SK-N-SH (cell line): ENCODE measurements around the gene TCF12. TPM values are rescaled to one million over a fixed set of nuclear protein-coding genes. Genes with fewer than 3 reads are reported as not detected.

ENCODE experiments used
- CTCF ChIA-PET: fragments of 300-600, 350-600 bp; formaldehyde crosslinking; extraction: SDS; loops from one replicate; lab custom pipeline; 2021; lab: Yijun Ruan, JAX
- POLR2A ChIA-PET: fragments of 350-600 bp; sonication (Branson Sonifier 250); formaldehyde crosslinking; extraction: SDS; loops from one replicate; lab custom pipeline; 2020; ENCODE audit warnings: antibody characterized with exemption, inconsistent platforms; lab: Yijun Ruan, JAX
- DNase-seq: peaks from one replicate; pipeline ENCODE4 v3.0.0; 2012
- H2AFZ ChIP-seq: fragments of 200-600 bp; sonication (generic); 2 replicates; pipeline ENCODE4 v1.8.1; 2016; ENCODE audit warnings: antibody characterized with exemption, mild to moderate bottlenecking, low read depth
- H3F3A ChIP-seq: fragments of 200-600 bp; sonication (generic); replicated peaks from 2 replicates; pipeline ENCODE3; 2016; ENCODE audit warnings: antibody characterized with exemption, mild to moderate bottlenecking; ENCODE audit not compliant: insufficient read depth
- H3K27ac ChIP-seq, 2 experiments: fragments of 200-500 bp in 1 of 2; fragments of 200-600 bp in 1 of 2; sonication (Bioruptor generic) in 1 of 2; sonication (generic), shearing (Covaris generic) in 1 of 2; 2 replicates each; pipeline versions ENCODE4 v1.5.1 to v1.6.1; 2014 to 2016; ENCODE audit warnings: low read depth in 2 of 2, inconsistent platforms in 1 of 2, low read length in 1 of 2, mild to moderate bottlenecking in 1 of 2, mixed read lengths in 1 of 2
- H3K27me3 ChIP-seq: fragments of 200-600 bp; sonication (generic), shearing (Covaris generic); 2 replicates; pipeline ENCODE4 v1.6.1; 2016; ENCODE audit warnings: mixed run types; ENCODE audit not compliant: insufficient read depth
- H3K36me3 ChIP-seq, 2 experiments: fragments of 200-500 bp in 1 of 2; fragments of 200-600 bp in 1 of 2; sonication (Bioruptor generic) in 1 of 2; sonication (generic) in 1 of 2; replicated peaks in 1 of 2; 2 replicates each; pipeline versions ENCODE3 to v1.5.1; 2014 to 2016; ENCODE audit warnings: low read length in 1 of 2, mild to moderate bottlenecking in 1 of 2; ENCODE audit not compliant: insufficient read depth in 2 of 2, control insufficient read depth in 1 of 2
- H3K4me1 ChIP-seq, 2 experiments: fragments of 200-500 bp in 1 of 2; fragments of 200-600 bp in 1 of 2; sonication (Bioruptor generic) in 1 of 2; sonication (generic), shearing (Covaris generic) in 1 of 2; 2 replicates each; pipeline versions ENCODE4 v1.5.1 to v1.6.1; 2014 to 2016; ENCODE audit warnings: low read depth in 1 of 2, low read length in 1 of 2, mixed run types in 1 of 2; ENCODE audit not compliant: insufficient read depth in 2 of 2, control insufficient read depth in 1 of 2
- H3K4me2 ChIP-seq: fragments of 200-600 bp; sonication (generic), shearing (Covaris generic); 2 replicates; pipeline ENCODE4 v1.6.1; 2017; ENCODE audit warnings: mixed run types
- H3K4me3 ChIP-seq, 2 experiments: fragments of 200-500 bp in 1 of 2; fragments of 200-600 bp in 1 of 2; sonication (Bioruptor generic) in 1 of 2; sonication (generic), shearing (Covaris generic) in 1 of 2; 2 replicates each; pipeline versions ENCODE4 v1.5.1 to v1.8.1; 2014 to 2016; ENCODE audit warnings: low read depth in 2 of 2, inconsistent platforms in 1 of 2, low read length in 1 of 2, mild to moderate bottlenecking in 1 of 2, mixed read lengths in 1 of 2, moderate library complexity in 1 of 2
- H3K79me2 ChIP-seq: fragments of 200-600 bp; sonication (generic); 2 replicates; pipeline ENCODE4 v1.8.1; 2017; ENCODE audit warnings: mild to moderate bottlenecking; ENCODE audit not compliant: insufficient read depth
- H3K9ac ChIP-seq: fragments of 200-600 bp; sonication (generic); 2 replicates; pipeline ENCODE4 v1.6.1; 2017; ENCODE audit warnings: mixed run types
- H3K9me2 ChIP-seq: fragments of 200-600 bp; sonication (generic); 2 replicates; pipeline ENCODE4 v1.6.1; 2017; ENCODE audit warnings: mixed run types
- H3K9me3 ChIP-seq: fragments of 200-600 bp; sonication (generic); 2 replicates; pipeline ENCODE4 v1.6.1; 2017; ENCODE audit warnings: mixed run types, mild to moderate bottlenecking, moderate library complexity
- H4K20me1 ChIP-seq: fragments of 200-600 bp; sonication (generic); 2 replicates; pipeline ENCODE4 v1.6.1; 2017; ENCODE audit warnings: mild to moderate bottlenecking, mixed run types; ENCODE audit not compliant: insufficient read depth
- CHD2 ChIP-seq: fragments of 150-350 bp; IDR thresholded peaks from 2 replicates; pipeline ENCODE4 v1.6.1; 2018; ENCODE audit warnings: low read length; ENCODE audit not compliant: partially characterized antibody
- ELF1 ChIP-seq: IDR thresholded peaks from 2 replicates; pipeline ENCODE4 v1.4.0; 2012
- FOSL2 ChIP-seq: IDR thresholded peaks from 2 replicates; pipeline ENCODE4 v1.4.0; 2012; ENCODE audit warnings: low read depth, mild to moderate bottlenecking, moderate library complexity, borderline replicate concordance
- GABPA ChIP-seq: IDR thresholded peaks from 2 replicates; pipeline ENCODE4 v1.4.0; 2012; ENCODE audit warnings: low read depth, mild to moderate bottlenecking
- GATA2 ChIP-seq: sonication (generic); formaldehyde crosslinking; IDR thresholded peaks from 2 replicates; pipeline ENCODE4 v1.5.0; 2020; ENCODE audit warnings: mild to moderate bottlenecking, missing genetic modification reagents
- JUND ChIP-seq: IDR thresholded peaks from 2 replicates; pipeline ENCODE4 v1.4.0; 2012
- MEF2A ChIP-seq: IDR thresholded peaks from 2 replicates; pipeline ENCODE4 v1.4.0; 2012; ENCODE audit warnings: low read depth, borderline replicate concordance
- MXI1 ChIP-seq: IDR thresholded peaks from 2 replicates; pipeline ENCODE4 v1.6.1; 2012; ENCODE audit warnings: mild to moderate bottlenecking, low read depth, low read length, improper control_type of control experiment
- NFIC ChIP-seq: IDR thresholded peaks from 2 replicates; pipeline ENCODE4 v1.4.0; 2012; ENCODE audit warnings: borderline replicate concordance
- NRF1 ChIP-seq: IDR thresholded peaks from 2 replicates; pipeline ENCODE4 v1.6.1; 2012; ENCODE audit warnings: low read depth, mild to moderate bottlenecking, low read length
- POLR2AphosphoS5 ChIP-seq: IDR thresholded peaks from 2 replicates; pipeline ENCODE4 v1.6.1; 2012; ENCODE audit warnings: low read depth, low read length
- RAD21 ChIP-seq: IDR thresholded peaks from 2 replicates; pipeline ENCODE4 v1.6.1; 2012; ENCODE audit warnings: mild to moderate bottlenecking, low read length
- SIN3A ChIP-seq: IDR thresholded peaks from 2 replicates; pipeline ENCODE4 v1.6.1; 2012; ENCODE audit warnings: low read depth, mild to moderate bottlenecking, low read length, moderate library complexity, borderline replicate concordance
- SMC3 ChIP-seq: IDR thresholded peaks from 2 replicates; pipeline ENCODE4 v1.6.1; 2012; ENCODE audit warnings: low read depth, low read length, improper control_type of control experiment
- TAF1 ChIP-seq: IDR thresholded peaks from 2 replicates; pipeline ENCODE4 v1.6.1; 2012; ENCODE audit warnings: low read depth, mild to moderate bottlenecking, low read length, moderate library complexity, borderline replicate concordance
- YY1 ChIP-seq: IDR thresholded peaks from 2 replicates; pipeline ENCODE4 v1.4.0; 2012; ENCODE audit warnings: low read depth, mild to moderate bottlenecking
- WGBS: methylation state at CpG from one replicate; pipeline ENCODE4 v1.1.6; 2017; ENCODE audit warnings: low lambda C conversion rate; 5-methylcytosine and 5-hydroxymethylcytosine counted together
- polyA plus RNA-seq, 3 experiments: library from polyadenylated mRNA; depleted of rRNA; stranded (reverse); fragments of >200 nt; gene quantifications; 2 replicates each; pipeline ENCODE4 v1.2.3, GENCODE V29; 2012
- TF ChIP-seq, protein P1 (sequence below): IDR thresholded peaks from 2 replicates; pipeline ENCODE4 v1.4.0; 2012; ENCODE audit warnings: low read depth, borderline replicate concordance
- TF ChIP-seq, protein P2 (sequence below): fragments of 200-600 bp; sonication (generic); IDR thresholded peaks from 2 replicates; pipeline ENCODE4 v1.6.1; 2017; ENCODE audit warnings: antibody characterized with exemption, mild to moderate bottlenecking, moderate library complexity
- TF ChIP-seq, protein P3 (sequence below): IDR thresholded peaks from 2 replicates; pipeline ENCODE4; 2012
- TF ChIP-seq, protein P4 (sequence below): IDR thresholded peaks from 2 replicates; pipeline ENCODE4 v1.4.0; 2012; ENCODE audit warnings: low read depth

Gene TCF12
- polyA plus RNA-seq, 1 of the 3 experiments (the other 2 are of a cell fraction), result 49.6 TPM

DNA sequence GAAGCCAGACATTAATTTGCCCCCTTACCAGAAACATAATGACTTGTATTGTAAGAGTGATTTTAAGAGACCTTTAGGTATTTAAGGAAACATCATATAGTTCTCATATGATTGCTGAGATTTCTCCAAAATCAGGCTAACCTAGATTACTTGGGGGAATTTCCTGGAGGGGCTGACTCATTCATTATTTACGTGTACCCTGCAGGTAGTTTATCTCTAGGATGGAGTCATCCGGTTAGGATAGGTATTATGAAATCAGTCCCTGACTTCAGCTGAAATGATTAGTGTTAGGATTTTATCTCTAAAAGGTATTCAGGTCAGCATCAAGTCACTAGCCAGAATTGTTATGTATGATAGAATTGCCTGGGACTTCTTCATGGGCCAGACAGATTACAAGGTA lies 97.5 kb downstream of the TCF12 start:
- no peak for DNase-seq
- TF ChIP-seq FOSL2 (no peak), MXI1 (no peak), MEF2A (no peak), GATA2 (CRISPR knock-in tag) (no peak), CHD2 (no peak), TAF1 (no peak), POLR2AphosphoS5 (no peak), NRF1 (no peak), JUND (no peak), GABPA (no peak)
- TF ChIP-seq, all 33 proteins: peak for 0
- 63% methylated on average over 2 of the region's 2 CpGs for WGBS
- ChIA-PET POLR2A (no interaction called here), CTCF (interaction anchor here (0.6 kb wide), 1 partner anchor 282 kb away, joined by 4 read pairs; the partner anchor contains the start of gene ZNF280D)
- Histone ChIP-seq H3K9ac (no peak overlapping the region), H4K20me1 (peaks cover 38% of the 10 kb centered on the region), H3F3A (peaks cover 9% of the 10 kb centered on the region), H3K79me2 (peaks cover 99% of the 10 kb centered on the region), H3K9me3 (no peaks in the 10 kb centered on the region), H3K9me2 (no peaks in the 10 kb centered on the region), H3K27me3 (no peaks in the 10 kb centered on the region), H3K36me3 (peaks cover 0 to 6% of the 10 kb centered on the region in 2 experiments), H3K27ac (no peak overlapping the region), H3K4me1 (peaks cover 2 to 34% of the 10 kb centered on the region in 2 experiments; a peak in 3 of 4 replicates), H3K4me3 (no peak overlapping the region), H2AFZ (no peak overlapping the region), H3K4me2 (no peak overlapping the region)

DNA sequence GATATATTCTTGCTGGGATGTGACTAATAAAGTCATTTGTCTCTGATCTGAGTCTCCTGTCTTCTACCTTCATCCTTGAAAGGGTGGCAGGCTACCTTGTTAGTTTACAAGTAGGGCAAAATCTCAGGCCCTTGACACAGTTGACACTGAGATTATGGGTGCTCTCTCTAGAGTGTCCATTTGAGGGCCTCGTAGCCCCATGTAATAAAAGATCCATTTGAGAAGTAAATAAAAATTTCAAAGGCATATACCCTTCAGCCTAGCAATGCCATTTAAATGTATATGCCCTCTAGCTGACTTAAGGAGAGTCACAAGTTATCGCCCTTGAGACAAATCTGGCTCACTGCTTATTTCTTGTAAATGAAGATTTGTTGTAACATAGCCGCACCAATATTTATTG lies 98.6 kb downstream of the TCF12 start:
- peaks cover 2 to 34% of the 10 kb centered on the region in 2 experiments; a peak in 3 of 4 replicates for H3K4me1 ChIP-seq
- DNase-seq, result peak; percentile 5
- no peaks in the 10 kb centered on the region for H3K27me3 ChIP-seq
- H3K9me2 ChIP-seq, result no peaks in the 10 kb centered on the region
- no peak overlapping the region for H2AFZ ChIP-seq
- ChIA-PET POLR2A (no interaction called here), CTCF (interaction anchor here (0.5 to 1.2 kb wide), 6 partner anchors 51 to 510 kb away, joined by 3 to 7 read pairs (median 4); no protein-coding TSS in a partner anchor)
- H3K4me2 ChIP-seq, result no peak overlapping the region
- H3K4me3 ChIP-seq, result no peak overlapping the region
- peaks cover 9% of the 10 kb centered on the region for H3F3A ChIP-seq
- peaks cover 38% of the 10 kb centered on the region for H4K20me1 ChIP-seq
- no peaks in the 10 kb centered on the region for H3K9me3 ChIP-seq
- WGBS, result 76% methylated on average over 3 of the region's 3 CpGs
- H3K36me3 ChIP-seq, result peaks cover 0 to 6% of the 10 kb centered on the region in 2 experiments
- TF ChIP-seq, protein P1, sequence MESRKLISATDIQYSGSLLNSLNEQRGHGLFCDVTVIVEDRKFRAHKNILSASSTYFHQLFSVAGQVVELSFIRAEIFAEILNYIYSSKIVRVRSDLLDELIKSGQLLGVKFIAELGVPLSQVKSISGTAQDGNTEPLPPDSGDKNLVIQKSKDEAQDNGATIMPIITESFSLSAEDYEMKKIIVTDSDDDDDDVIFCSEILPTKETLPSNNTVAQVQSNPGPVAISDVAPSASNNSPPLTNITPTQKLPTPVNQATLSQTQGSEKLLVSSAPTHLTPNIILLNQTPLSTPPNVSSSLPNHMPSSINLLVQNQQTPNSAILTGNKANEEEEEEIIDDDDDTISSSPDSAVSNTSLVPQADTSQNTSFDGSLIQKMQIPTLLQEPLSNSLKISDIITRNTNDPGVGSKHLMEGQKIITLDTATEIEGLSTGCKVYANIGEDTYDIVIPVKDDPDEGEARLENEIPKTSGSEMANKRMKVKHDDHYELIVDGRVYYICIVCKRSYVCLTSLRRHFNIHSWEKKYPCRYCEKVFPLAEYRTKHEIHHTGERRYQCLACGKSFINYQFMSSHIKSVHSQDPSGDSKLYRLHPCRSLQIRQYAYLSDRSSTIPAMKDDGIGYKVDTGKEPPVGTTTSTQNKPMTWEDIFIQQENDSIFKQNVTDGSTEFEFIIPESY, result no peak
- TF ChIP-seq, protein P2, sequence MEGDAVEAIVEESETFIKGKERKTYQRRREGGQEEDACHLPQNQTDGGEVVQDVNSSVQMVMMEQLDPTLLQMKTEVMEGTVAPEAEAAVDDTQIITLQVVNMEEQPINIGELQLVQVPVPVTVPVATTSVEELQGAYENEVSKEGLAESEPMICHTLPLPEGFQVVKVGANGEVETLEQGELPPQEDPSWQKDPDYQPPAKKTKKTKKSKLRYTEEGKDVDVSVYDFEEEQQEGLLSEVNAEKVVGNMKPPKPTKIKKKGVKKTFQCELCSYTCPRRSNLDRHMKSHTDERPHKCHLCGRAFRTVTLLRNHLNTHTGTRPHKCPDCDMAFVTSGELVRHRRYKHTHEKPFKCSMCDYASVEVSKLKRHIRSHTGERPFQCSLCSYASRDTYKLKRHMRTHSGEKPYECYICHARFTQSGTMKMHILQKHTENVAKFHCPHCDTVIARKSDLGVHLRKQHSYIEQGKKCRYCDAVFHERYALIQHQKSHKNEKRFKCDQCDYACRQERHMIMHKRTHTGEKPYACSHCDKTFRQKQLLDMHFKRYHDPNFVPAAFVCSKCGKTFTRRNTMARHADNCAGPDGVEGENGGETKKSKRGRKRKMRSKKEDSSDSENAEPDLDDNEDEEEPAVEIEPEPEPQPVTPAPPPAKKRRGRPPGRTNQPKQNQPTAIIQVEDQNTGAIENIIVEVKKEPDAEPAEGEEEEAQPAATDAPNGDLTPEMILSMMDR, result peak; percentile 57
- TF ChIP-seq SMC3, result peak; percentile 40
- TF ChIP-seq RAD21, result peak; percentile 73
- no peak for TF ChIP-seq YY1
- TF ChIP-seq ELF1, result no peak
- TF ChIP-seq, protein P3, sequence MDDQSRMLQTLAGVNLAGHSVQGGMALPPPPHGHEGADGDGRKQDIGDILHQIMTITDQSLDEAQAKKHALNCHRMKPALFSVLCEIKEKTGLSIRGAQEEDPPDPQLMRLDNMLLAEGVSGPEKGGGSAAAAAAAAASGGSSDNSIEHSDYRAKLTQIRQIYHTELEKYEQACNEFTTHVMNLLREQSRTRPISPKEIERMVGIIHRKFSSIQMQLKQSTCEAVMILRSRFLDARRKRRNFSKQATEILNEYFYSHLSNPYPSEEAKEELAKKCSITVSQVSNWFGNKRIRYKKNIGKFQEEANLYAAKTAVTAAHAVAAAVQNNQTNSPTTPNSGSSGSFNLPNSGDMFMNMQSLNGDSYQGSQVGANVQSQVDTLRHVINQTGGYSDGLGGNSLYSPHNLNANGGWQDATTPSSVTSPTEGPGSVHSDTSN, result no peak
- TF ChIP-seq CHD2, result no peak
- TF ChIP-seq MXI1, result no peak
- no peak for TF ChIP-seq NFIC
- TF ChIP-seq, protein P4, sequence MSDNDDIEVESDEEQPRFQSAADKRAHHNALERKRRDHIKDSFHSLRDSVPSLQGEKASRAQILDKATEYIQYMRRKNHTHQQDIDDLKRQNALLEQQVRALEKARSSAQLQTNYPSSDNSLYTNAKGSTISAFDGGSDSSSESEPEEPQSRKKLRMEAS, result no peak
- no peak for TF ChIP-seq SIN3A
- peaks cover 99% of the 10 kb centered on the region for H3K79me2 ChIP-seq
- H3K27ac ChIP-seq, result no peak overlapping the region; a peak in 1 of 4 replicates
- no peak overlapping the region for H3K9ac ChIP-seq
